ENCODE measurements around the gene THAP5.
A peak's percentile ranks its signal among the peaks of the same experiment; 100 is the strongest.

Gene THAP5

GRCh38 chr7:108529341-108529740 lies 40.2 kb downstream of the THAP5 start:
- DNase-seq: no peak

DNA sequence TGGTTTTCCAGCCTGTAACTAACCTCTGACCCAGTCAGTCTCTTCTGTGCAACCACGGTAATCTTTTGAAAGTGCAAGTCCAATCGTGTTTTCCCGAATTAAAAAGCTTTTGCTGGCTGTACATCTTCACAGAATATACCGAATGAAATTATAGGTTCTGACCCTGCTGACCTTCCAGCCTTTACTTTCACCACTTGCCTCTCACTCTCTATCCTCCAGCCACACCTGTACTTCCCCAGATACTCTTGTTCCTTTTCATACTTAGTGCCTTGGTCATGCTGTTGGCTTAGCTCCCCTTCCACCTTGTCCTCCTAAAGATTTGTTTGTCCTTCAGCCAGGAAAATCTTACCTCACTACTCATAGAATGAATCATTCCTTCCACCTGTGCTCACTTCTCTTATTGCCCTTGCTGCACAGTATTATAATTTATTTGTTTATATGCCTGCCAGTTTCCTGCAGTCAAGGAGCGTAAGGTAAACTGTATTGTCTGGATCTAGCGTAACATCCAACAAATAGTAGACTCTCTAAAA lies 41.3 kb downstream of the THAP5 start:
- DNase-seq: no peak

GRCh38 chr7:108526768-108527017 lies 42.8 kb downstream of the THAP5 start:
- no peak for DNase-seq

GRCh38 chr7:108525985-108526767 lies 43.3 kb downstream of the THAP5 start, which contains the start of gene PNPLA8:
Gene PNPLA8, minus strand, starts transcription at chr7:108526135. Its CDS starts 10,644 bp downstream, at chr7:108515491.
- peak; percentile 100 for DNase-seq

GRCh38 chr7:108525327-108525984 lies 44.0 kb downstream of the THAP5 start:
- DNase-seq: no peak

GRCh38 chr7:108522780-108523179 lies 46.7 kb downstream of the THAP5 start:
- no peak for DNase-seq

DNA sequence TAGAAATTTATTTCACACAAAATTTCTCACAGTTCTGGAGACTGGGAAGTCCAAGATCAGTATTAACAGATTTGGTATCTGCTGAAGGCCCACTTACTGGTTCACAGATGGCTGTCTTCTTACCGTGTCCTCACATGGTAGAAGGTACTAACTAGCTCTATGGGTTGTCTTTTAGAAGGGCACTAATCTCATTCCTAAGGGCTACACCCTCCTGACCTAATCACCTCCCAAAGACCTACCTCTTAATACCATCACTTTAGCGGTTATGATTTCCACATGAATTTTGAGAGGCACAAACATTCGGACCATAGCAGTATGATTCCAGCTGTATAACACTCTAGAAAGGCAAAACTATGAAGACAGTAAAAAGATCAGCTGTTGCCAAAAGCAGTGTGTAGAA lies 51.6 kb downstream of the THAP5 start:
- DNase-seq: no peak

GRCh38 chr7:108515630-108516029 lies 53.9 kb downstream of the THAP5 start:
- no peak for DNase-seq

GRCh38 chr7:108515013-108515412 lies 54.5 kb downstream of the THAP5 start:
- no peak for DNase-seq
